HG02938 (cell line): ENCODE results near the gene FA2H.
"Not testable (repeated sequence)": the region's sequence is repeated elsewhere in the genome, so short reads cannot be mapped to it uniquely, and the experiment has no call there.

Experiments
- ATAC-seq: cut with Tn5 transposase; IDR thresholded peaks from one replicate; pipeline ENCODE4 v1.9.1; 2021; ENCODE audit warnings: mild to moderate bottlenecking, moderate library complexity; ENCODE audit not compliant: unreplicated experiment

Gene FA2H

DNA sequence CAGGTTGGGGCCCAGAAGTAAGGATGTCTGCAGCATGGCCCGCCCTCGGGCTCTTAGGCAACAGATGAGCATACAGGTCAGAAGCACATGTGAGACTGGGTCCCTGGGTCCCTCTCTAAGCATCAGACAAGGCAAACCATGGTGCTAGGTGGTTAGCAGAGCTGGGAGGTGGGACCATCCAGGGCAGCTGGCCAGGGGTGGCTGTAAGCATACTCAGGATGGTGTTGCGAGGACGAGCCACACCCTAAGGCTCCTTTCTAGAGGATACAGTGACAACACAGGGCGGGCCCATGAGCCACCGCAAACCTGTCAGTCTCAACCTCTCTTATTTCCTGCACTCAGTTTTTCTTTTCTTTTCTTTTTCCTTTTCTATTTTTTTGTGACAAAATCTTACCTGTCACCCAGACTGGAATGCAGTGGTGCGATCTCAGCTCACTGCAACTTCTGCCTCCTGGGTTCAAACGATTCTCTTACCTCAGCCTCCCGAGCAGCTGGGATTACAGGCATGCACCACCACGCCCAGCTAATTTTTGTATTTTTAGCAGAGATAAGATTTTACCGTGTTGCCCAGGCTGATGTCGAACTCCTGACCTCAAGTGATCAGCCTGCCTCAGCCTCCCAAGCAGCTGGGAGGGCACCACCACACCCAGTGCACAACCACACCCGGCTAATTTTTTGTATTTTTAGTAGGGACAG is 3.6 kb downstream of the FA2H start:
- ATAC-seq, result no peak

DNA sequence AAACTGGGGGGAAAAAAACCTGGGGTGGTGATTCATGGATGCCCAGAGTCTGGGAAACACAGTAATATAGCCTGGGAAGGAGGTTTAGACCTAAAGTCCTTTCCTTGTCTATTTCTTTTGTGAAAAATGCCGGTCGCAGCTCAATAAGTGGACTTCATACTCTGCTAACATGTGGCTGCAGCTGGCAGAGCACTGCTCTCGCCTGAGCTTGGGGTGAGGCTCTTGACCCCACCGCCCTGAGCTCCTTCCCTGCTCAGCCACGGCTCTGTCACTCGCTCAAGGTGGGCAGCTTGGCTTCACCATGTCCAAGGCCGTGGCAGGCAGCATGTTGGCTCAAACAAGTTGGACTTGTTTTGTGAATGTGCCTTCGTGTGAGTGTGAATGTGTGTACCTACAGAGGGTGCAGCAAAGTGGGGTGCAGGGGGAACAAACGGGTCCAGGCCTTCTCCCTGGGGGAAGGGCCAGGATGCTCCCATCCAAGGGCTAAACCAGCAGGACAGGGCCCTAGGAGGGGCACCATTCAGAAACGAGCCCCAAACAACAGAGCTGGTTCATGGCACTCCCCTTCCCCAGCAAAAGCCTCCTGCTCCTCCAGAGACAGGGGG is 4.9 kb downstream of the FA2H start:
- no peak for ATAC-seq

DNA sequence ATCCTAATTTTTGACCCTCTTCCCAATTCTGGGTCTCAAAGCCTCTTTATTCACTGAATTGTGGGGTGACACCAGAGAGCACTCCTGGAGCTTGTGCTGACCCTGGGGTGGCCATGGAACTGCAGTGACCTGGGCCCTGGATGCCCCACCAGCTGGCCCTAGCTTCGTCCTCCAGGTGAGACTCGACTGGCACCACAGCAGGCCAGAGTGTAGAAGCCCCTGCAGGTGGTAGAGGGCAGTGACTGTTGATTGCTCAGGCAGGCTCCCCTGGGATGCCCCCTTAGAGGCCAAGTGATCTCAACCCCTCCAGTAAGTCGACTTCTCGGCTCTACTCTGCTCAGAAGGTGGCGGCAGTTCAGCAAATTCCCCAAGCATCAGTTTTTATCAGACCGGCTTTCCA is 6.4 kb downstream of the FA2H start:
- ATAC-seq, result no peak

DNA sequence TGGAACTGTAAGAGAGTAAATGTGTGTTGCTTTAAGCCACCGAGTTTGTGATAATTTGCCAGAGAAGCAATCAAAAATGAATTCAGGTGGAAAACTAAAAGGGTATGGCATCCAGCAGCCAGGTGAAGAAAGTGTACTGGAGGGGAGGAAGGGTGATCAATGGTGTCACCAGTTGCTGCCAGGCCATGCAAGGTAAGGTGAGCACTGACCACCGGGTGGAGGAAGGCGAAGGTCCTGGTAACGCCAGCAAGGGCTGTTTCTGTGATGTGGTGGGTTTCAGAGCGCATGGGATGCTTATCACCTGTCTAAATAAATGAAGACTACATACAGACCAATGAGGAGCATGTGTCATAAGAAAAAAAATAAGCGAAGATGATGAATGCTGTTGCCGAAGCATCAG is 6.9 kb downstream of the FA2H start:
- ATAC-seq, result no peak

DNA sequence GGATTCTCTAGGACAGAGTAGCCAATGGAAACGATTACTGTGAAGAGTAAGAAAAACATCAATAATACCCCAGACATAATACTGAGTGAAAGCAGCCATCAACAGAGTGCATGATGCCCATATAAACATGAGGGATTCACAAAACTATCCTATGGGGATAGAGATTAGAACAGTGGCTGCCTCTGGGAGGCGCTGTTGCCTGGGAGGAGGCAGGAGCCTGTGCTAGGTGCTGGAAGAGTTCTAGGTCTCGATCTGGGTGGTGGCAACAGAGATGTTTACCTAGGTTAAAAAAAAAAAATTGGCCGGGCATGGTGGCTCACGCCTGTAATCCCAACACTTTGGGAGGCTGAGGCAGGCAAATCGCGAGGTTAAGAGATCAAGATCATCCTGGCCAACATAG is 7.9 kb downstream of the FA2H start:
- no peak for ATAC-seq

DNA sequence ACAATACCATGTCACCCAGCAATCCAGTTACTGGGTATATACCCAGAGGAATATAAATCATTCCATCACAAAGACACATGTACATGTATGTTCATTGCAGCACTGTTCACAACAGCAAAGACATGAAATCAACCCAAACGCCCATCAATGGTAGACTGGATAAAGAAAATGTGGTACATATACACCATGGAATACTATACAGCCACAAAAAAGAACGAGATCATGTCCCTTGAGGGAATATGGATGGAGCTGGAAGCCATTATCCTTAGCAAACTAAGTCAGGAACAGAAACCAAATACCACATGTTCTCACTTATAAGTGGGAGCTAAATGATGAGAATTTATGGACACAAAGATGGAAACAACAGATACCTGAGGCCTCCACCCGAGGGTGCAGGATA is 10.4 kb downstream of the FA2H start:
- ATAC-seq, result not testable (repeated sequence)

DNA sequence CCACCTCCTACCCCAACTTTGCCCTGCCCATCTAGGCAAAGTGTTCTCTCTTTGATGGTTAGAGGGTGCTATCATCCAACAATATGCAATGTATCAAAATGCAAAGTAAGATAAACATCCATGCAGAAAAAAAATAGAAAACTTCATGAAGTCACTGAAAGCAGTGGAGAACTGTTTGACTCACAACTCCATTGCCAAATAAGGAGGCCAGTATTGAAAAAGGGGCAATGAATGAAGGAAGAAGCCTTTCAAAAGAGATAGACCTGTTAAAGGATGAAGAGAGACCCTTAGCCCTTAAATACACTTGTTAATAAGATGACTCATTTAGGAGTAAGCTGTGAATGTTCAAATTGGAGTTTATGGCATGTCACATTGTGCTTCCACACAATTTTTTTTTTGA is 13.0 kb downstream of the FA2H start:
- ATAC-seq, result no peak

DNA sequence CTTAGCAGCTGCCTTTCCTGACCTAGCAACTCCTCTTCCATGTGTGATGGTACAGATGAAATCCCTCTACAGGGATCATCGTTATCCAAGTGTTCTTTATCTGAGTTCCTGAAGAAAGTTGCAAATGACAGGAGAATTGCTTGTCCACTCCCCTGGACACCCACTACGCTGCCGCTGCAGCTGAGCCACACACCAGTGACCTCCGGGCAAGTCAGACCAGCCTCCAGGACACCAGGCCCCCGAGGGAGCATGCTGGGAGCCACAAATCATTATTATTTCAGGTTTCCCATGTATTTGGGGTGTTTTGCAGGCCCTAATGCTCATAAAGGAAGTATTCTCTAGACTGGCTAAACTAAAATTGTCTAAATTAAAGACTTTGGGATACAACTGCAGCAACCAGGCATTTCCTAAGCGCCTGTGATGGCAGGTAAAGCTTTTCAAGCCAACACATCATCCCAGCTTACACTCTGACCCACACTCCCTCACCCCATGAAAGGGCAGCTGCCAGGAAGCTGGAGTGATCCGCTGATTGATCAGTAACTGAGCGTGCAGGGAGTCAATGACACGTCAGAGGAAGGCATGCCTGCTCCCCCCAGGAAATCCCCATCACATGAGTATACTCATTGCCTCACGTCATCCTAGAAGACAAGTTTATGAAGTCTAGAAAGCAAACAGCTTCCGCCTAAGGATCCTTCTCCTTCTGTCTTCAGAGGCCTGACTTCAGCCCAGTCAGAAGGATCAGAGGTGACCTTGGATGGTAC is 14.4 kb downstream of the FA2H start:
- ATAC-seq, result peak; percentile 75

DNA sequence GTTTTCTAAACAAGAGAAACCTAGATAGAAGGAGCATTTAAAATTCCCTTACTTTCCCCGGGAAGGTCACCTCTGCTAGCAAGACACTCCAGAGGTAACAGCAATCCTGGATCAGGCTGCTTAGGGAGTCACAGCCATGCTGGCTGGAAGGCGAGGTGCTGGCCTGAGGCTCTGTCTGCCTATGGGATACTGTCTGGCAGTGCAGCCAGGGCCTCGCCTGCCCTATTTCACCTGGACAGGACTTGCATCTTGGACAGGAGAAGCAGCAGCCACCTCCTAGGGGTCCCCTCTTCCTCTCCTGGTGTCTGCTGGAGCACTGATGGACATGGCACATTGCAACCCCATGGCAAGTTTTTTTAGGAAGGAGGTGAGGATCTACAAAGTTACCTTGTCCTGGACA is 15.1 kb downstream of the FA2H start:
- no peak for ATAC-seq

DNA sequence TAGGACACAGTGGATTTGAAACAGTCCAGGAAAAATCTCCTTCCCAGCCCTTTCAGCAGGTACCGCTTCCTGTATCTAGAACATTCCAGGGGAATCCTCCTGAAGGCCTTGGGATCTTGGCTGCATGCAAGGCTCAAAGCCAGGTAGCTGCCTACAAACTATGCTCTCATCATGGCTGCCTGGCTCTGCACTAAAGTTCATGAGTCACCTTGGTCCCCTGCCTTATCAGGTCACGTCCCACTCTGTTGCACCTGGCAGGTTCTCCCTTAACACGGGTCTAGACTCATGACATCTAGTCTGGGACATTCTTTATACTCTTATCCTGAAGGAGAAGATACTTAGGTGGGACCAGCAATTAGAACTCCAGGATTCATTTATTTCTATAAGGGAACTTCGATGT is 15.8 kb downstream of the FA2H start:
- no peak for ATAC-seq

DNA sequence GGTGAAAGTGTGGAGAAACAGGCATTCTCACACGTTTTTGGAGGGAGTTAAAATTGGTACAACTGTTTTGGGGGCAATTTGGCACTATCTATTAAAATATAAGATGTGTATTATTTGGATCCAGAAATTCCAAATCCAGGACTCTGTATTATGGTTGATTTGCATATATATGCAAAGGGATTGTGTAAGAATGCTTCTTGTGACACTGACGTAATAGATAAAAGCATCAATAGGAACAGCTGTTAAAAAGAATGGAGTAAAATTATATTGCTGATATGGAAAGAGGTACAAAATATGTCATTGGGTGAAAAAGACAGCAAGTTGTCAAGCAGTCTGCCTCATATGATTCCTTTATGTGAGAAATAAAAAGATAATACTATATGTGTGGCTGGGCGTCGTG is 17.3 kb downstream of the FA2H start:
- no peak for ATAC-seq

DNA sequence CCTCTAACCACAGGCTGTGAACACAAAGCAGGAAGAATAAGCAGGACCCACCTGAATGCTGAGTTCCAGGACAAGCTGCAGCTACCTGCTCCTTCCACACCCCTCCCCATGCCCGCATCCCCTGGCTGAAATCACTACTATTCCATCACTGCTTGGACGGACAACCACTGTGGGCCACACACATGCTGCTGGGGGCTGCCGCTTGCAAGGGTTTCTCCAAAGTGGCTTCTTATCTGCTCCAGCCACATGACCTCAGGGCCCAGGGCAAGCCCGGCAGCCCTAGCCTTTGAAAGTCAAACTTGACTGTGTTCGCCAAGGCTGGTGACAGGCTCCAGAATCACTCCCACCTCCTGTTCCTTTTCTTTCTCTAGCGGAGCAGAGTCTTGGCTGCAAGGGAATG is 18.4 kb downstream of the FA2H start:
- ATAC-seq, result no peak

DNA sequence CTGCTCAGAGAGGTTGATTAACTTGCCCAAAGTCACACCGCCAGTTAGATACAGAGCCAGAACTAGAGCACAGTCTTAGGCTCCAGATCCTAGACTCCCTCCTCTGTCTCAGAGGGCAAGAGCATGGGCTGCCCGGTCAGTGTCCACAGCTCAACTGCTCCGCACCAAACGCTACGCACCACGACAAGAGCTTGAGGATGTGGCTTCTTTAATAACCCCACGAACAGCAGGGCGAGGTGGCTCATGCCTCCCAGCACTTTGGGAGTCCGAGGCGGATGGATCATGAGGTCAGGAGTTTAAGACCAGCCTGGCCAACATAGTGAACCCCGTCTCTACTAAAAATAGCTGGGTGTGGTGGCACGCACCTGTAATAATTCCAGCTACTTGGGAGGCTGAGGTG is 21.4 kb downstream of the FA2H start:
- ATAC-seq, result no peak

DNA sequence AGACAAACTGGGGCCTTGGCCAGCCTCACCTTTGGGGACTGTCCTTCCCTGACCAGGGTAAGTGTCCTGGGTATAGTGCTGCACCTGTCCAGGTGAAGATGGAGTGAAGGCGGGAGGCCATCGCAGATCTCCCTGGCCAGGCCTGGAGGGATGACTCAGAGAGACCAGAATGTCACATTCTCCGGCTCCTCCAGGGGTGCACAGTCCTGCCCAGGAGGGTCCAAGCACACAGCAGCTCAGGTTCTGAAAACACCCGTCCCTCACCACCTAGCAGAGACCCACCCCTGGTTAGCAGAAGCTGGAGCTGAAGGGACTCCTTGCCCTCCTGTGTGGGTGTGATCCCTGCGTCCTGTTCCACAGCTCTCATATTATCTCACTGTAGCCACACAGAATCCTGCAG is 21.9 kb downstream of the FA2H start:
- no peak for ATAC-seq

DNA sequence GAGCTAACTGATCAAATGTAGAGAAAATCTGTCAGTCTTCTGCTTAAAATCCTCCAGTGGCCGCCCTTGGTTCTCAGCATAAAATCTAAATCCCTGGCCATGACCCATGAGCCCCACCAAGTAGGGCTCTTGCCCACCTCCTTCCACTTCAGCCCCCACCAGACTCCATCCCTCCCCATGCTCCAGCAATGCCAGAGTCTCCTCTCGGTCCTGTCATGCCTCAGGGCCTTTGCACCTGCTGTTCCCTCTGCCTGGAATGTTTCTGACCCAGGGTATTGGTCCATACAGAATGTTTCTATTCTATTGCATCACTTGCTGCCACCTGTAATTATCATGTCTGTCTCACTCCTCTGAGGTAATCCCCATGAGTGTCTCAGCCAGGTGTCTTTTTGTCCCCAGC is 22.4 kb downstream of the FA2H start:
- ATAC-seq, result no peak

DNA sequence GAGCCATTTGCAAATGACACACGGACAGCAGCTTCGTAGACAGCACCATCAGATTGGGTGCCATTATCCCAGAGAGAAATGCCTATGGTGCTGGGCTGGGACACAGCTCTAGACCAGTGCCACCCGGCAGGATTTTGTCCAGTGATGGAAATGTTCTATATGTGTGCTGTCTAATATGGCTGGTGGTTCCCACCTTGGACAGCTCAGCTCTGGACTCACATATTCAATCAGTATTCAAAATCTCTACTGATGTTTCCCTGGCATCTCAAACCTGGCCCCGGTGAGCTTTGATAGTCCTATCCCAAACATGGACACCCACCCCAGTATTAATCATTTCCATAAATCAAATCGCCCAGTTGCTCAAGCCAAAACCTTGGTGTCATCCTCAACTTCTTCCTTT is 23.0 kb downstream of the FA2H start:
- ATAC-seq, result no peak

DNA sequence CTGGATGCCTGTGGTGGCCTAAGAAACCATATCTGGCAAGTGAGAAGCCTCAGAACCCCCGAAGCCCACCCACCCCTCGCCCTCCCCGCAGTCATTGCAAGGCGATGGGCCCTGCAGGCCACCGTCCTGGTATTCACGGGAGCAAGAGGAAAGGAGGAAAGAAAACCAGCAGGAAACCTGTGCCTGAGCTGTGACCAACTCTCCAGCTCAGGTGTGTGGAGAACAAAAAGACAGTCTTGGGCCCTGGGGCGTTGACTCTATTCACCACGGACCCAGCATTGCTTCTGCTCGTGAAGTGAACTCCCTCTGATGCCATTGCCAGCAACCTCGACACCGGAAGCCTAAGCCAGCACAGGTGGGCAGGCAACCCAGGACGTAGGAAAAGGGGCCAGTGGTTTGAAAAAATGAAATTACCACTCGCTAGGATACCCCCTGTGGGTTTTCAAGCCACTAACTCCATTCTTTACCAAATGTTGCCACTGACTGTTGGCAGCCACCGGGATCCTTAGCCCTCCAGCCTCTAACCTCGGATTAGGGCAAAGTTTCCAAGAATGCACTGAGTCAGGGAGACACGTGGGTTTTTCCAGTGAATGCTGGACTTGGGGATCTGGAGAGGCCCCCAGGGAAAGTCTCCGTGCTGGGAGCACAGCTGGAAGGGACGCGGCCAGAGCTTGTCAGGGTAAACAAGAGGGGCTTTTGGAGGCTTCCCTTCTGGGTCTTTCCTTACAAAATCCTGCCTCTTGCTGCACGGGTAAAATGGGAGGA is 25.1 kb downstream of the FA2H start:
- ATAC-seq, result no peak

DNA sequence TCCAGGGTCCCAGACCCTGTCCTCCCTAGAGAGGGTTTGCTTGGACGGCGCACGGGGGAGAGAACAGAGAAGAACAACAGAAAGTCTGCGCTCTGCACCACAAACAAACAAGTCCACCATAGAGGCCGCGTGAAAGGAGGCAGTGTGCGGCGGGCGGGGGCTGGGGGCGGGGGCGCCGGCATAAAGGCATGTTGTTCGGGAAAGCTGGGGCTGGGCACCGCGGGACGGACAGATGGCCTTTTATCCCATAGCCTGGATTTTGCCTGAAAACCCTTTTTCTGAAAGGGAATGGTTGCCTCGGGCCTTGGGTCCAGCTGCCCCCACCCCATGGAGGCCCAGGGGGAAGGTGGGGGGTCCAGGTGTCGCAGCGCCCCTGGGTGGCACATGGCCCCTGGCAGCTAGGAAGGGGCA is 26.0 kb downstream of the FA2H start:
- no peak for ATAC-seq

DNA sequence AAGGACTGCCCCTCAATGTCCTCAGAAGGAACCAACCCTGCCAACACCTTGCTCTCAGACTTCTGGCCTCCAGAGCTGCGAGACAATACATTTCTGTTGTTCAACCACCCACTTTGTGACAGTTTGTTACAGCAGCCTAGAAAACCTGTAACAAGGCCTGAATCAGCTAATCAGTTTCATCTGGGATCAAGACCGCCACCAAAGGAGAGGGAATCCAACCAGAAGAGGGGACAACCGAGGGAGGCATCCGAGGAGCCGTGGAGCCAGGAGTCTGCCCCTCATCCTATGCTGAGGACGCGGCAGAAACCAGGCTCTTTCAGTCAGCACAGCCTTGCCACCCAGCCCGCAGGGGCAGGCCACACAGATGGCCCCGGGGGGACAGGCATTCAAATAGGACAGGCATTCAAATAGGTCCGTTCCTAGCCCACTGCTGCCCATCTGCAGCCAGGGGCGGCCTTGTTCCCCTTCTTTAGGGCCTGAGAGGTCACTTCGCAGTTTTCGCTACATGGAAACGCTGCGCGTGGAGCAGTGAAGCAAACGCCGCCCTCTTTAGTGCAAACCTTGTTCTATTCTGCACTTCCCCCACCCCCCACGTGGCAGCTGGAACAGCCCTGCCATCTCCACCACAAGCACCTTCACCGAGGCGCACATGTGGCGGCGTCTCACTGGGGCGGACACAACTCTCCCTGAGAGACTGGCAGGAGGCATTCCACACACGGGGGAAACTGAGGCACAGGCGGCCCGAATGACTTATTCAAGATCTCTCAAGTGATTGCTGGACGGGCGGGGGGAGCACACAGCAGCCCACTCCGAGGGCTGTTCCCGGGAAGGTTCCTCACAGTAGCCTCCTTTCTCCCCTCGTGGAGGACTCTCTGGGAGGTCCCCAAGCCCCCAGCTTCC is 26.7 kb downstream of the FA2H start:
- no peak for ATAC-seq

DNA sequence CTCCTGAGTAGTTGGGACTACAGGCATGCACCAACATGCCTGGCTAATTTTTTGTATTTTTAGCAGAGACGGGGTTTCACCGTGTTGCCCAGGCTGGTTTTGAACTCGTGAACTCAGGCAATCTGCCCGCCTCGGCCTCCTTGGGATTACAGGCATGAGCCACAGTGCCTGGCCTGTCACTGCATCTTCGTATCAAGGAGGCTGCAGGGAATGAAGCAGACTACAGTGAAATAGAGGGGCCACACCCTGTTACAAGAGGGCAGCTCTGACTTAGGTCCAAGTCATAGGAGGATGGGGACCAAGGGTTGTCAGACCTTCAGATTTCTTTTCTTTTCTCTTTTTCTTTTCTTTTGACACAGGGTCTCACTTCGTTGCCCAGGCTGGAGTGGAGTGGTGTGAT is 28.7 kb downstream of the FA2H start:
- no peak for ATAC-seq
